C4-2B (cell line): ENCODE results near the gene TRAPPC1.

Experiments used
- H3K27ac ChIP-seq: fragments of 450-650 bp; 2 replicates; pipeline ENCODE4 v1.5.1; 2017
- CTCF ChIP-seq: fragments of 450-650 bp; conservative IDR thresholded peaks from 2 replicates; pipeline ENCODE4 v1.5.1; 2017; ENCODE audit warnings: mild to moderate bottlenecking
- ZFX ChIP-seq: fragments of 450-650 bp; IDR thresholded peaks from 2 replicates; pipeline ENCODE4 v1.6.1; 2017

Gene TRAPPC1

GRCh38 chr17:7911116-7911515, 20.6 kb downstream of the TRAPPC1 start:
- TF ChIP-seq ZFX: no peak
- no peak overlapping the region for H3K27ac ChIP-seq

GRCh38 chr17:7910711-7911110, 21.0 kb downstream of the TRAPPC1 start:
- H3K27ac ChIP-seq: no peak overlapping the region
- TF ChIP-seq ZFX (no peak), CTCF (no peak)

GRCh38 chr17:7910281-7910680, 21.5 kb downstream of the TRAPPC1 start:
- H3K27ac ChIP-seq: no peak overlapping the region
- TF ChIP-seq ZFX (no peak), CTCF (no peak)

- TF ChIP-seq CTCF (no peak), ZFX (no peak)
- H3K27ac ChIP-seq: no peak overlapping the region; the same call in 1 of the 2 replicates
Measured at GRCh38 chr17:7909089-7909488, 22.7 kb downstream of the TRAPPC1 start.

- TF ChIP-seq ZFX (no peak), CTCF (no peak)
- peak overlapping the region; percentile 70 for H3K27ac ChIP-seq
Measured at GRCh38 chr17:7903154-7904103, 28.3 kb downstream of the TRAPPC1 start.

- TF ChIP-seq CTCF (no peak), ZFX (no peak)
- H3K27ac ChIP-seq: no peak overlapping the region
Measured at GRCh38 chr17:7897773-7898172, 34.0 kb downstream of the TRAPPC1 start.

- TF ChIP-seq CTCF: no peak
- no peak for TF ChIP-seq ZFX
- H3K27ac ChIP-seq: no peak overlapping the region
Measured at GRCh38 chr17:7897090-7897489, 34.7 kb downstream of the TRAPPC1 start.

- TF ChIP-seq CTCF (no peak), ZFX (no peak)
- H3K27ac ChIP-seq: no peak overlapping the region
Measured at GRCh38 chr17:7894866-7895265, 36.9 kb downstream of the TRAPPC1 start.
